Ishikawa (cell line): ENCODE results near the gene RAB5A.

ENCODE experiments used
- CEBPB ChIP-seq: IDR thresholded peaks from 2 replicates; pipeline ENCODE4 v1.6.1; 2012
- CREB1 ChIP-seq: IDR thresholded peaks from 2 replicates; pipeline ENCODE4 v1.6.1; 2012; ENCODE audit warnings: low read depth
- EGR1 ChIP-seq: IDR thresholded peaks from 2 replicates; pipeline ENCODE4 v1.6.1; 2012
- EP300 ChIP-seq: IDR thresholded peaks from 2 replicates; pipeline ENCODE4 v1.6.1; 2012; ENCODE audit warnings: borderline replicate concordance
- FOXM1 ChIP-seq: IDR thresholded peaks from 2 replicates; pipeline ENCODE4 v1.6.1; 2012; ENCODE audit warnings: low read depth, borderline replicate concordance
- NFIC ChIP-seq: IDR thresholded peaks from 2 replicates; pipeline ENCODE4 v1.6.1; 2012
- RAD21 ChIP-seq: IDR thresholded peaks from 2 replicates; pipeline ENCODE4 v1.6.1; 2012; ENCODE audit warnings: low read depth
- TAF1 ChIP-seq: IDR thresholded peaks from 2 replicates; pipeline ENCODE4 v1.6.1; 2012; ENCODE audit warnings: low read depth, mild to moderate bottlenecking
- TCF12 ChIP-seq: IDR thresholded peaks from 2 replicates; pipeline ENCODE4 v1.6.1; 2012; ENCODE audit warnings: low read depth
- TEAD4 ChIP-seq: IDR thresholded peaks from 2 replicates; pipeline ENCODE4 v1.6.1; 2012
- YY1 ChIP-seq: IDR thresholded peaks from 2 replicates; pipeline ENCODE4 v1.6.1; 2012; ENCODE audit warnings: low read depth
- ZBTB7A ChIP-seq: IDR thresholded peaks from 2 replicates; pipeline ENCODE4 v1.6.1; 2012; ENCODE audit warnings: low read depth
- TF ChIP-seq, protein P1 (sequence below): IDR thresholded peaks from 2 replicates; pipeline ENCODE4 v1.6.1; 2012
- TF ChIP-seq, protein P2 (sequence below): IDR thresholded peaks from 2 replicates; pipeline ENCODE4 v1.6.1; 2012
- TF ChIP-seq, protein P3 (sequence below): IDR thresholded peaks from 2 replicates; pipeline ENCODE4 v1.6.1; 2012; ENCODE audit warnings: low read depth, mild to moderate bottlenecking

Gene RAB5A

DNA sequence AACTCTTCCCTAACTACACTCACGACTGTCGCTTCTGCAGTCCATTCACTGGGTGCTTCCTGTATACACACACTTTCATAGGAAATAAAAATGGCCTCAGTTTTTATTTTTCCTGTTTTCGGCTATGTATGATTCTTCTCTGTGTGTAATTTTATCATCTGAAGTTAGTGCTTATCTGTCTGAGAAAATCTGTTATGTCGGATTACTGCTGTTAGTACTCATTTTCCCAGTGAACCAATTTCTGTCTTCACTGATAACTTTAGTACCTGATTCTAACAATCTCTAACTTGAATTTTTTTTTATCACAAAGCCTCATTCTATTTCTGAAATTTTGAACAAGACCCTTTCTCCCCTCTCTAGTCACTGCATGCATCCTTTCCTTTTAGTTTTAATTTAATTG is 20.9 kb downstream of the RAB5A start:
- TF ChIP-seq RAD21 (no peak), EGR1 (no peak), CEBPB (no peak), ZBTB7A (no peak), NFIC (no peak), TEAD4 (no peak)
- TF ChIP-seq, protein P1, sequence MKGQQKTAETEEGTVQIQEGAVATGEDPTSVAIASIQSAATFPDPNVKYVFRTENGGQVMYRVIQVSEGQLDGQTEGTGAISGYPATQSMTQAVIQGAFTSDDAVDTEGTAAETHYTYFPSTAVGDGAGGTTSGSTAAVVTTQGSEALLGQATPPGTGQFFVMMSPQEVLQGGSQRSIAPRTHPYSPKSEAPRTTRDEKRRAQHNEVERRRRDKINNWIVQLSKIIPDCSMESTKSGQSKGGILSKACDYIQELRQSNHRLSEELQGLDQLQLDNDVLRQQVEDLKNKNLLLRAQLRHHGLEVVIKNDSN, result no peak

DNA sequence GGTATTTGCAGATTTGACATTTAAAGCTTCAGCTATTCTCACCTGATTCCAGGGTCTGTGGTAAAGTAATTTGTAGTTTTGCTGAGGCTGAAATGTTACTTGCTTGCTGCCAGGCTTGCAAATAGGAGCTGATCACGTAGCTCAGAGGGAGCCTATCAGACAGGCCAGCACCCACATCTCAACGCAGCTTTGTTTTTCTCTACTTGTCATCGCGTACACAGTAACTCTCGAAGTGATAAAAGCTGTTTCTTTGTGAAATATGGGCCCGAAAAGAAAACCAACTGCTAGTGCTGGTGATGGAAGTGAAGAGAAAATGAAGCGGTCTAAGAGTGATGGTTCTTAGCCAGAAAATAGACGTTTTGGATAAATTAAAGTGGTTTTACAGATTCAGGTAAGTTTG is 23.4 kb downstream of the RAB5A start:
- TF ChIP-seq TCF12 (no peak), NFIC (no peak), EGR1 (no peak), YY1 (no peak), FOXM1 (no peak), ZBTB7A (no peak), TAF1 (no peak), CEBPB (no peak), CREB1 (no peak), EP300 (no peak), RAD21 (no peak), TEAD4 (no peak)
- TF ChIP-seq, protein P2, sequence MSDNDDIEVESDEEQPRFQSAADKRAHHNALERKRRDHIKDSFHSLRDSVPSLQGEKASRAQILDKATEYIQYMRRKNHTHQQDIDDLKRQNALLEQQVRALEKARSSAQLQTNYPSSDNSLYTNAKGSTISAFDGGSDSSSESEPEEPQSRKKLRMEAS, result no peak
- TF ChIP-seq, protein P1, result no peak

DNA sequence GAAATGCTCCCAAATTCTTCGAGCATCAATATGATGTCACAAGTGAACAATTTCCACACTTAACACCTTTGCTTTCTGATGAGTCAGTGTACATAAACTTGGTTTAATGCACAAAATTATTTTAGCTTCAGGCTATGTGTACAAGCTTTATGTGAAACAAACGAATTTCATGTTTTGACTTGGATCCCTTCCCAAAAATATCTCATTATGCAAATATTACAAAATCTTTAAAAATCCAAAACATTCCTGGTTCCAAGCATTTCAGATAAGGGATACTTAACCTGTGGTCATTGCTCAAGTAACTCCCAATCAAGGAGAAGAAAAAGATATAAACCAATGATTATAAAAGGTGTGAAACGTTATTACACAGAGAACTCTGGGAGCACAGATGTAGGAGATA is 25.2 kb downstream of the RAB5A start:
- TF ChIP-seq, protein P2, result no peak
- TF ChIP-seq FOXM1, result no peak
- TF ChIP-seq EGR1, result no peak
- TF ChIP-seq CREB1, result no peak
- TF ChIP-seq TCF12, result no peak
- TF ChIP-seq TAF1, result no peak
- no peak for TF ChIP-seq NFIC
- no peak for TF ChIP-seq RAD21
- no peak for TF ChIP-seq TEAD4
- no peak for TF ChIP-seq ZBTB7A
- TF ChIP-seq CEBPB, result no peak
- no peak for TF ChIP-seq EP300
- TF ChIP-seq YY1, result no peak

DNA sequence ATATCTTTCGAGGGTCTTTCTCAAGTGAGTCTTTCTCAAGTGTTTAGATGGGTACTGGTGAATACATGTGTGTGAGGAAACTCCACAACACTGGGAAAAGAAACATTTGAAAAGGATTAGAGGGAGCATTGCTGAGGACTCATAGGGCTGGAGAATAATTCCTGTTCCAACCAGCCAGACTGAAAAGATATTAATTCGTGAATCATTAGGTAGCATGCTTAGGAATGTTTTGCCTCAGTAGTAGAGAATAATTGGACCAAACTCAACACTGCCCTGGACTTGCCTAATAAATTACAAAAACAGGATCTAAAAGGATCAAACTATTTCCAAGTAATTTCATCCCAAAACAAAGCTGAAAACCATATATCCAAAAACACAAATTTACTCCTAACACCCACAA is 47.9 kb downstream of the RAB5A start:
- TF ChIP-seq EGR1, result no peak

DNA sequence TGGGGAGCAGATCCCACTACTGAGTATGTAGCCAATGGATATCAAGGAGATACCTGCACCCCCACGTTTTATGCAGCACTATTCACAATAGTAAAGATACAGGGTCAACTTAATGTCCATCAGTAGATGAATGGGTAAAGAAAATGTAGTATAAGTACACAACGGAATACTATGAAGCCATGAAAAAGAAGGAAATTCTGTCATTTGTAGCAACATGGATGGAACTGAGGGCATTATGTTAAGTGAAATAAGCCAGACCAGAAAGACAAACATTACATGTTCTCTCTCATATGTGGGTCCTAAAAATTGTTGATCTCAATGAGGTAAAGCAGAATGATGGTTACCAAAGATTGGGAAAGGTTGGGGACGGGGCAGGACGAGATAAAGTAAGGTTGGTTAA is 50.6 kb downstream of the RAB5A start:
- TF ChIP-seq, protein P2, result no peak
- TF ChIP-seq TEAD4 (no peak), CREB1 (no peak), TAF1 (no peak), EGR1 (no peak), RAD21 (no peak), TCF12 (no peak), NFIC (no peak), CEBPB (no peak), ZBTB7A (no peak), EP300 (no peak), YY1 (no peak), FOXM1 (no peak)
- TF ChIP-seq, protein P1, result no peak
- TF ChIP-seq, protein P3, sequence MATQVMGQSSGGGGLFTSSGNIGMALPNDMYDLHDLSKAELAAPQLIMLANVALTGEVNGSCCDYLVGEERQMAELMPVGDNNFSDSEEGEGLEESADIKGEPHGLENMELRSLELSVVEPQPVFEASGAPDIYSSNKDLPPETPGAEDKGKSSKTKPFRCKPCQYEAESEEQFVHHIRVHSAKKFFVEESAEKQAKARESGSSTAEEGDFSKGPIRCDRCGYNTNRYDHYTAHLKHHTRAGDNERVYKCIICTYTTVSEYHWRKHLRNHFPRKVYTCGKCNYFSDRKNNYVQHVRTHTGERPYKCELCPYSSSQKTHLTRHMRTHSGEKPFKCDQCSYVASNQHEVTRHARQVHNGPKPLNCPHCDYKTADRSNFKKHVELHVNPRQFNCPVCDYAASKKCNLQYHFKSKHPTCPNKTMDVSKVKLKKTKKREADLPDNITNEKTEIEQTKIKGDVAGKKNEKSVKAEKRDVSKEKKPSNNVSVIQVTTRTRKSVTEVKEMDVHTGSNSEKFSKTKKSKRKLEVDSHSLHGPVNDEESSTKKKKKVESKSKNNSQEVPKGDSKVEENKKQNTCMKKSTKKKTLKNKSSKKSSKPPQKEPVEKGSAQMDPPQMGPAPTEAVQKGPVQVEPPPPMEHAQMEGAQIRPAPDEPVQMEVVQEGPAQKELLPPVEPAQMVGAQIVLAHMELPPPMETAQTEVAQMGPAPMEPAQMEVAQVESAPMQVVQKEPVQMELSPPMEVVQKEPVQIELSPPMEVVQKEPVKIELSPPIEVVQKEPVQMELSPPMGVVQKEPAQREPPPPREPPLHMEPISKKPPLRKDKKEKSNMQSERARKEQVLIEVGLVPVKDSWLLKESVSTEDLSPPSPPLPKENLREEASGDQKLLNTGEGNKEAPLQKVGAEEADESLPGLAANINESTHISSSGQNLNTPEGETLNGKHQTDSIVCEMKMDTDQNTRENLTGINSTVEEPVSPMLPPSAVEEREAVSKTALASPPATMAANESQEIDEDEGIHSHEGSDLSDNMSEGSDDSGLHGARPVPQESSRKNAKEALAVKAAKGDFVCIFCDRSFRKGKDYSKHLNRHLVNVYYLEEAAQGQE, result no peak

DNA sequence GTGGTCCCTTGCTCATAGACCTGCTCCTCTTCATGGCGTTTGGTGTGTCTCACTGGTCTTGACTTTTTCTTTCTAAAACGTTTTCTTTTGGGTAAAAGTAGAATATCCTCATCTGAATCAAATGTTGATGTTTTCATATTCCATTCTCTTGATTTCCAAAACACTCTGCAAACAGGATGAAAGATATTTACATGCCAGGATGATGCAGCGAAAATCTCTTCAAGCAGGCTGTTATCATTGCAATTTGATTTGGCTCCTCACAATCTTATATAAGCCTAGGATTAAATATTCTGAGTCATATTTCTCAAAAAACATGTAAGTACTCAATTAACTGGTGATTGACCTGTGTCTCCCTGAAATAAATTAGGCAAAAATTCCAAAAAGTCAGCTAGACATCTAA is 55.0 kb downstream of the RAB5A start:
- no peak for TF ChIP-seq ZBTB7A
- no peak for TF ChIP-seq CEBPB
- TF ChIP-seq, protein P1, result no peak
- no peak for TF ChIP-seq RAD21
- TF ChIP-seq TAF1, result no peak
- no peak for TF ChIP-seq CREB1
- TF ChIP-seq TEAD4, result no peak
- no peak for TF ChIP-seq TCF12
- TF ChIP-seq EP300, result no peak
- TF ChIP-seq EGR1, result no peak
- TF ChIP-seq NFIC, result no peak
- TF ChIP-seq, protein P2, result no peak
- TF ChIP-seq, protein P3, result no peak
- no peak for TF ChIP-seq YY1
- TF ChIP-seq FOXM1, result no peak
